Esophagus mucosa (tissue), 1 donor: ENCODE data around the gene MDP1. TPM values are rescaled to one million over a fixed set of nuclear protein-coding genes. Genes with fewer than 3 reads are reported as not detected.
"Not testable (repeated sequence)": the region's sequence is repeated elsewhere in the genome, so short reads cannot be mapped to it uniquely, and the experiment has no call there.

Experiments
- ATAC-seq: fragments of 200-7000 bp; cut with Tn5 transposase; one replicate; pipeline ENCODE4 v1.9.1; 2020
- total RNA-seq: library from RNA; stranded (reverse); gene quantifications from one replicate; pipeline ENCODE4 v1.2.4, GENCODE V29; 2023
- donor health status: DM: yes; HTN: yes; CAD: no.

Gene MDP1
- total RNA-seq, 1 donor from 2014 or later = 9.5 TPM

GRCh38 chr14:24231263-24232120, 15.6 kb upstream of the MDP1 start:
- peak; percentile 47 for ATAC-seq

DNA sequence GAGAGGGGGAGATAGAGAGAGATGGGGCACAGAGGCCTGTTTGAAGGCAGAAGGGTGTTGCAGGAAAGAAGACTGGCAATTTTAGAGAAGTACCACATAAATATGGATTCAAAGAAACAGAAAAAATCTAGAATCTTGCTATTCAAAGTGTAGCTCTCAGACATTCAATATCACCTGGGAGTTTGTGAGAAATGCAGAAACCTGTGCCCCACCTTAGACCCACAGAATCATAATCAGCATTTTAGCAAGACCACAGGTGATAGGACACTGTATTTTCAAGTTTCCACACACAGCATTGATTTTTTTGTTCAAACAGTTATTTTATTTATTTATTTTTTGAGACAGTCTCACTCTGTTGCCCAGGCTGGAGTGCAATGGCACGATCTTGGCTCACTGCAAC, 13.0 kb upstream of the MDP1 start:
- ATAC-seq = no peak

- no peak for ATAC-seq
Observed at GRCh38 chr14:24226473-24226872, 10.6 kb upstream of the MDP1 start.

DNA sequence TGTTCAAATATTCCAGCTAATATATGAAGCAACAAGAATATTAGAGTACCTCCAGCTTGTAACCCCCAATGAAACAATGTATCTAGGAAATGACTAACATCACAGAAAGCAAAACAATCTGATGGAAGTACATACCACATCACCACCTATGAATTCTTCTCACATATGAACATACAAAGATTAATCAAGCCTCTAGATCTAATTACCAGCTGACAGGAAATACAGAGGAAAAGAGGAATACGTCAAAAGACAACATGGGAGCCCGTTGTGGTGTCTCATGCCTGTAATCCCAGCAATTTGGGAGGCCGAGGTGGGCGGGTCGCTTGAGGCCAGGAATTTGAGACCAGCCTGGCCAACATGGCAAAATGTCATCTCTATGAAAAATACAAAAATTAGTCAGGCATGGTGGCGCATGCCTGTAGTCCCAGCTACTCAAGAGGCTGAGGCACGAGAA, 8.8 kb upstream of the MDP1 start:
- ATAC-seq = no peak

DNA sequence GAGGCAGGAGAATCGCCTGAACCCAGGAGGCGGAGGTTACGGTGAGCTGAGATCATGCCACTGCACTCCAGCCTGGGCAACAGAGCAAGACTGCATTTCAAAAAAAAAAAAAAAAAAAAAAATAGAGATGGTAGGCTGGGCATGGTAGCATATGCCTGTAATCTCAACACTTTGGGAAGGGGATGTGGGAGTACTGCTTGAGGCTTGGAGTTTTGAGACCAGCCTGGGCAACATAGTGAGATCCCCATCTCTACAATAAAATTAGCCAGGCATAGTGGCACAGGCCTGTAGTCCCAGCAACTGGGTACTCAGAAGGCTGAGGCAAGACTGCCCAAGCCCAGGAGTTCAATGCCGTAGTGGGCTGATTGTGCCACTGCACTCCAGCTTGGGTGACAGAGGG, 7.1 kb upstream of the MDP1 start:
- ATAC-seq = peak; percentile 5

DNA sequence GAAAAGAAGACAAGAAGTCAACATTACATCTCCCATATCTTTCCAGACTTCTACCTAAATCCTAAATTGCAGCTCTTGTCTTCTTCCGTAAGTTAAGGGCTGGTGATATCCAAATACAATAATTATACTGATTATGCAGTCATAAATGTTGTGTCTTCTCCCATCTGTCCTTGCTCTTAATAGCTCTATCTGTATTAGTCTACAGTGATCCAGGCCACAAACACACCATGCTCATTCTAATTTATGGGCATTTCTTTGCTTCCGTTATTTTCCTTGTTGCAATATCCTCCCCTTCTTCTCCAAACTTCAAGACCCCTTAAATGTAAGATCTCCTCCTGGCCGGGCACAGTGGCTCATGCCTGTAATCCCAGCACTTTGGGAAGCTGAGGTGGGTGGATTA, 3.7 kb upstream of the MDP1 start:
- ATAC-seq = no peak

DNA sequence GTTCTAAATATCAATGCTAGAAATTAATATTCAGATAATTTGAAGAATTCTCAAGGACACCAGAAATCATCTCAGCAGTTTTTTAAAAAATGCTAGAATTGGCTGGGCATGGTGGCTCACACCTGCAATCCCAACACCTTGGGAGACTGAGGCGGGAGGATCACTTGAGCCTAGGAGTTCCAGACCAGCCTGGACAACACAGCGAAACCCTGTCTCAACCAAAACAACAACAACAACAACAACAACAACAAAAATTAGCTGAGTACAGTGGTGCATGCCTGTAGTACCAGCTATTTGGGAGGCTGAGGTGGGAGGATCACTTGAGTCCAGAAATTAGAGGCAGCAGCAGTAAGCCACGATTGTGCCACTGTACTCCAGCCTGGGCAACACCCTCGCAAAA, 3.2 kb upstream of the MDP1 start:
- no peak for ATAC-seq

GRCh38 chr14:24216876-24217275, 1.0 kb upstream of the MDP1 start:
- ATAC-seq = not testable (repeated sequence)

GRCh38 chr14:24216345-24216699, 456 bp upstream of the MDP1 start:
- no peak for ATAC-seq

DNA sequence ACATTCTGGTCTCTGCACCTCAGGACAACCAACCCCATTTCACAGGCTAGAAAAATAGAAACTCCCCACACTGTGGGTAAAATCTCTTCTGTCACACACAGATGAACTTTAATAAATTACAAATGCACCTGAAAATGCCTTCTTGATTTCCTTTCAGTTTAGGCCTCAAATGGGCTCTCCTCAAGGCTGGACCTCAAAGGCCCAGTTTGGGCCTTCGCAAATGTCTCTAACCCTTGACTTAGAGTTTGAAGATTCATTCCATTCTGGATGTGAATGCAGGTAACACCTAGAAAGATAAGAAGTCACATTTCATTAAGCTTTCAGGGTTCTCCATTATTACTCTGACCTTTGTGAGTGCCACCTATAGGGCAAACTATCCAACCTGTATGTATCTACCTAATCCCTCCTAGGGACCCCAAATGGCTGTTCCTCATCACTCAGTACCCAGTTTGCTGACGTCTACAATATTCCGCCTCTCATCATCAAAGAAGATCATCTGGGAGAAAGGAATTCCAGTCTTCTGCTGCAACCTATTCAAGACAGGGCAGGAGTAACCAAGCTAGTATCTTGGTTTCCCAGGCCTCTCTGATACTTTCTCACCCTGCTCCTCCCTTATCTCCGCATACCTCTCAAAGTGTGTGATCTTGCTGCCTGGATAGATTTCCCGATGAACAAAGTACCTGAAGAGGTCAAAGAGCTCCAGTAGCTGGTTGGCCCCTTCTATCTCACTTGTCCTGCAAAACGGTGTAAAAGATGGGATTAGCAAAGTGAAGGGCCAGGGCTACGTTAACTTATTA, 1.8 kb downstream of the MDP1 start:
- ATAC-seq = no peak

DNA sequence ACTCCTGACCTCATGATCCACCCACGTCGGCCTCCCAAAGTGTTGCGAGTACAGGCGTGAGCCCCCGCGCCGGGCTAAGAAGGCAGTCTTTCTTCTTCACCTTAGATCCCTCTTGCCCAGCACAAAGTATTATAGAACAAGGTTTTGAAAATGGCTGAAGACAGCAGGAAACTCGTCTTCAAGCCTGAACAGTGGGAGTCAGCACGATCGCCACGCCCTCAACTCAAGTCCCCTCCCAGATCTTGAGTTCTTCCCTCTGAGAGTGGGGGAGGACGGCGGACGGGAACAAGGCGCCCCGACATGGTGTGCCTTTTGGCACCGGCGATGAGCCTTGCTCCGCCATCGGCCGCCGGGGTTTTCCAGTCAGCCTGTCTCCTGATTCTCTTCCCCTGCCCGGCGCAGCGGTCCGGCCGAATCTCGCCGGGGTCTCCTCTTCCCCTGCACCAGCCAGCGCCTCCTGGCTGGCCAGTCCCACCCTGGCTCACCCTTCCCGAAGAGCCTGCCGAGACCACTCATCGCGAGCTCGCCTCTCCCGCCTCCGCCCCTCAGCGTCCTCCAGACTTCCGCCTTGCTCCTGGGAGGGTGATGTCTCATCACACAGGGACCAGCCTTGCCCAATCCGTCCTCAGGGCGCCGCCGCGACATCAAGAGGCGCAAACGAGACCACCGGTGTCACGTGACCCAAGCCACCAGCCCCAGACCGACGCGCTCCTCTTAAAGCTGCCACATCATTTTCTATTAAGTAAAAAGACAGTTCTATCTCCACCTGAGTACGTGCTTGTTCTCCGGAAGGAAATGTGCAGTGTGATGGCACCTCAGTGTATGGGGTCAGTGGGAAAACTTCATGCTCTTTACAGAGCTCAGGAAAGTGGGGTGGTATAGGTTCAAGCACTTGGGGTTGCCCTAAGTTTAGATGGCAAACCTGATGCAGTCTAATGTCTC, 2.7 kb downstream of the MDP1 start, which contains the start of gene CHMP4A:
TSS of gene CHMP4A (minus strand) at position 565 of the 942 bp plus-strand sequence. CDS start at position 516, 49 bp downstream.
- ATAC-seq = peak; percentile 90

DNA sequence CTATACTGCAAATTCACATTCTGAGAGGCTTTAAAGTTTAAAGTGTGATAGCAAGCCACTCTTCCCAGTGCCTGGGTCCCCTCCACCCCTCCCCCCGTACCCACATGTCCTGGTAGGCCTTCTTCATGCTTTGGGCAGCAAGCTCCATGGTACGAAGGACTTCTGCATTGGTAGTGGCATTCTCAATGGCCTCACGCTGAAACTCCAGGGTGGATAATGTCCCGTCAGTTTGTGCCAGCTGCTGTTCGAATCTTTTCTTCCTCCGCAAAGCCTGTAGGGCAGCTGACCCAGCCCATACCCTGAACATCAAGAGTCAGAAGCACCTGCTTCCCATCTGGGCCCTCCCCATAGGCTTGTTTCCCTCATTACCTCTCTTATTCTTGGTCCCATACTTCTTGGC, 4.6 kb downstream of the MDP1 start:
- ATAC-seq = no peak

GRCh38 chr14:24207625-24208024, 8.2 kb downstream of the MDP1 start:
- no peak for ATAC-seq

DNA sequence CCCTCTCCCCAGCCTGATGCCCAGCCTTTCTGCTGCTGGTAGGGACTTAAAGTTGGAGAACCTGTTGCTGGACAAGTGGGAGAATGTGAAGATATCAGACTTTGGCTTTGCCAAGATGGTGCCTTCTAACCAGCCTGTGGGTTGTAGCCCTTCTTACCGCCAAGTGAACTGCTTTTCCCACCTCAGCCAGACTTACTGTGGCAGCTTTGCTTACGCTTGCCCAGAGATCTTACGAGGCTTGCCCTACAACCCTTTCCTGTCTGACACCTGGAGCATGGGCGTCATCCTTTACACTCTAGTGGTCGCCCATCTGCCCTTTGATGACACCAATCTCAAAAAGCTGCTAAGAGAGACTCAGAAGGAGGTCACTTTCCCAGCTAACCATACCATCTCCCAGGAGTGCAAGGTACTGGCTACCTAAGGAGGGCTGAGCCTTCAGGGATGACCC, 8.7 kb downstream of the MDP1 start:
- no peak for ATAC-seq

DNA sequence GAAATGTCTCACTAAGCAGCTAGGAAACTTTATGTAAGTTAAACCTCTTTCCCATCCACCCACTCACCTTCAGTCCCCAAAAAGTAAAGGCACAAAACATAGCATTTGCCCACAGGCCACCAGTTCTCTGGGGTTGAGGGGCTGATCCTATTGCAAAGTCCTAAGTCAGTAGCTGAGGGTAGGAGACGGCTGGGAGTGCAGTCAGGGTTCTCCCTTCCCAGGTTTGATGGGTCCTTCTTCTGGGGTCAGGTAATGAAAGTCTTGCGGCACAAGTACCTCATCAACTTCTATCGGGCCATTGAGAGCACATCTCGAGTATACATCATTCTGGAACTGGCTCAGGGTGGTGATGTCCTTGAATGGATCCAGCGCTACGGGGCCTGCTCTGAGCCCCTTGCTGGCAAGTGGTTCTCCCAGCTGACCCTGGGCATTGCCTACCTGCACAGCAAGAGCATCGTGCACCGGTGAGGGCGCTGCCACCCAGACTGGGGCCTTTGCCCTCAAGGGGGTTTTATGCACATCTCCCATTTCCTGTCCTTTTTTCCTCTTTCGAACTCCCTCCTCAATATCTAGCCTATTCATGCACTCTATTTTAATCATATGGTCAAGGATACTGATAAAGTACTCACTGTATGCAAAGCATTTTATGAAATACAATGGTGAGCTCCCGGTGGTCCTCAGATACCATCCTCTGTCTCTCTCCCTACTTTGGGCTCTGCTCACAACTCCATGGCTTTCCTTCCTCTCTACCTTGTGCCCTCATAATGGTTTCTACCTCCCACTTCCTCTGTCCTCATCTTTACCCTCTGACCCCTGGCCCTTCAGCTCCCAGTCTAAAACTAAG, 9.4 kb downstream of the MDP1 start:
- no peak for ATAC-seq

DNA sequence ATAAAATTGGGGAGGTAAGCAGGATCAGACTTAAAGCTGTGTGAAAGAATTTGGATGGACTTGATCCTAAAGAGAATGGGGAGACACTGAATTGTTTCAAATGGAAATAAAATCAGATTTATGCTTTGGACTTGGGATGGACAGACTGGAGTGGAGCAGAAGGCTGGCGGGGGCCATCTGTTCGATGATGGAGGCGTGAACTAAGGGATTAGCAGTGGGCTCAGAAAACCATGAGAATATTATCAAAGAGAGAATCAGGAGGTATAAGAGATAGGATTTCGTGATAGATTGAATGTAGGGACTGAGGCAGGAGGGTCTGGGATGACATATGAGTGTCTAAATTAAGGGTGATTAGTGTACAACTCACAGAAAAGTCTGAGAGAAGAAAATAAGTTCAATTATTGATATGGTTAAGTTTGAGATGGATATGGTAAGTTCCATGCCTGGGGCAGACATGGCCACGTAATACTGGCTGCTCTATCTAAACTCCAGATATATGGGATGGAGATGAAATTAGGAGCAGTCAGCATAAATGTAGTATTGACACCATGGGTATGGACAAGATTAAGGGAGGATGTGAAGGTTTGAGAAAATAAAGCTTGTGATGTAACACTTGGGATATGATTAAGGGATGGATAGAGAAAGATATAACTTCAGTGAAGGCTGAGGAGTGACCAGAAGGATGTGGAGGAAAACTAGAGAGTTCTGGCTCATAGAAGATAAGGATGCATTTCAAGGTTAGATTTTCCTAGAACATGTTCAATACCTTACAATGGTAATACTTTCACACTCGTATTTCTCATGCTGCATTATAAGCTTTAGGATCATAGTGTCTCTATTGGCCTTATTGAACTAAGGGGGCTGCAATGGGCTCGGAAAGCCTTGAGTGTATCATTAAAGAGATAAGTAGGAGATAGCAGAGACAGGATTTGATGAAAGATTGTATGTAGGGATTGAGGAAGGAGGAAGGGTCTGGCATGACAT, 11.4 kb downstream of the MDP1 start:
- ATAC-seq = no peak

DNA sequence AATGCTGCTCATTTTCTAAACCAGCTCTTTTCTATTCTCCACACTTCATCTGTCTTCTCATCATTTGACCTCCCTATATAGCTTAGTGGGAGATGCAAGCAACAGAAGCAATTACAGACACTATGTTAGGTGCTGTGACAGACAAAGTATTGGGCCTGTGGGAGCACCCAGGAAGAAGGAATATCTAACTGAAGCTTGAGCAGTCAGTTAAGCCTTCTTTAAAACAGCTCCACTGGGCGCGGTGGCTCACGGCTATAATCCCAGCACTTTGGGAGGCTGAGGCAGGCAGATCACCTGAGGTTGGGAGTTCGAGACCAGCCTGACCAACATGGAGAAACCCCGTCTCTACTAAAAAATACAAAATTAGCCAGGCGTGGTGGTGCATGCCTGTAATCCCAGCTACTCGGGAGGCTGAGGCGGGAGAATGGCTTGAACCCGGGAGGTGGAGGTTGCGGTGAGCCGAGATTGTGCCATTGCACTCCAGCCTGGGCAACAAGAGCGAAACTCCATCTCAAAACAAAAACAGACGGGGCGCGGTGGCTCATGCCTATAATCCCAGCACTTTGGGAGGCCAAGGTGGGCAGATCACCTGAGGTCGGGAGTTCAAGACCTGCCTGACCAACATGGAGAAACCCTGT, 12.5 kb downstream of the MDP1 start:
- not testable (repeated sequence) for ATAC-seq

DNA sequence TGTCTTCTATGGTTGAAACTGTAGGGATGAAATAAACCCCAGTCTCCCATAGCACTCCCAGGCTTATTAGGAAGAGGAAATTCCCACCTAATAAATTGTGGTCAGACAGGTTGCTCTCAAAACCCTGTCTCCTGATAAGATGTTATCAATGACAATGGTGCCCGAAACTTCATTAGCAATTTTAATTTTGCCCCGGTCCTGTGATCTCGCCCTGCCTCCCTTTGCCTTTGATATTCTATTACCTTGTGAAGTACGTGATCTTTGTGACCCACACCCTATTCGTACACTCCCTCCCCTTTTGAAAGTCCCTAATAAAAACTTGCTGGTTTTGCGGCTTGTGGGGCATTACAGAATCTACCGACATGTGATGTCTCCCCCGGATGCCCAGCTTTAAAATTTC, 13.3 kb downstream of the MDP1 start:
- not testable (repeated sequence) for ATAC-seq

- ATAC-seq = no peak
Observed at GRCh38 chr14:24198814-24199524, 16.9 kb downstream of the MDP1 start.
